OCI-LY7 (cell line): ENCODE results near the gene FOXF1.

Experiments
- CTCF ChIP-seq: fragments of 200-600 bp; sonication (generic); conservative IDR thresholded peaks from 2 replicates; pipeline ENCODE4 v1.5.1; 2014; ENCODE audit warnings: mild to moderate bottlenecking, antibody characterized with exemption, low read length, moderate library complexity, mixed read lengths
- EZH2phosphoT487 ChIP-seq: fragments of 200-600 bp; sonication (generic); IDR thresholded peaks from 2 replicates; pipeline ENCODE4 v1.6.1; 2018; ENCODE audit warnings: low read depth, borderline replicate concordance, mild to moderate bottlenecking, mixed run types, antibody characterized with exemption, low read length, moderate library complexity, mixed read lengths

- TF ChIP-seq CTCF (no peak), EZH2phosphoT487 (no peak)
Observed at GRCh38 chr16:86492267-86492960, 17.9 kb upstream of the FOXF1 start.
